Cardiac muscle cell (in vitro differentiated cells and primary cell): ENCODE results near the gene SMIM35. TPM values are rescaled to one million over a fixed set of nuclear protein-coding genes. Genes with fewer than 3 reads are reported as not detected.
A peak's percentile ranks its signal among the peaks of the same experiment; 100 is the strongest.

Experiments
- DNase-seq, 2 donors: peaks; one replicate each; pipeline versions ENCODE4 v3.0.0 to v3.0.0-alpha.2; 2010 to 2017; ENCODE audit warnings: low read depth in 1 of 2, low spot score in 1 of 2
- H3K27ac ChIP-seq: fragments of 200-600 bp; sonication (generic); 2 replicates; pipeline ENCODE4 v1.5.1; 2016
- H3K27me3 ChIP-seq: fragments of 200-600 bp; sonication (generic); 2 replicates; pipeline ENCODE4 v1.6.0; 2016; ENCODE audit warnings: control low read depth
- H3K36me3 ChIP-seq: fragments of 200-600 bp; sonication (generic); 2 replicates; pipeline ENCODE4 v1.5.1; 2016; ENCODE audit warnings: control low read depth
- H3K4me1 ChIP-seq: fragments of 200-600 bp; sonication (generic); 2 replicates; pipeline ENCODE4 v1.8.1; 2017; ENCODE audit warnings: low read depth, mild to moderate bottlenecking, mixed run types
- H3K4me3 ChIP-seq: fragments of 200-600 bp; sonication (generic); 2 replicates; pipeline ENCODE4 v1.5.1; 2016; ENCODE audit warnings: mild to moderate bottlenecking
- H3K9me3 ChIP-seq: fragments of 200-600 bp; sonication (generic); 2 replicates; pipeline ENCODE4 v1.5.1; 2017; ENCODE audit warnings: low read depth, mild to moderate bottlenecking, control low read depth
- polyA plus RNA-seq: library from polyadenylated mRNA; unstranded; fragments of >200 nt; fragmentation: Nextera tagmentation; extraction: Ambion mirVana; gene quantifications from 2 replicates; pipeline ENCODE4 v1.2.1, GENCODE V29; 2016
- total RNA-seq: library from RNA; depleted of rRNA; stranded (reverse); fragments of >200 nt; gene quantifications from 2 replicates; pipeline ENCODE4 v1.2.3, GENCODE V29; 2016
- TF ChIP-seq, protein P1 (sequence below): IDR thresholded peaks from 2 replicates; pipeline ENCODE4 v1.5.1; 2012; ENCODE audit warnings: low read depth, mild to moderate bottlenecking, low read length

The SMIM35 gene
- total and polyA plus RNA-seq, 2 experiments from 2014 or later = not detected

DNA sequence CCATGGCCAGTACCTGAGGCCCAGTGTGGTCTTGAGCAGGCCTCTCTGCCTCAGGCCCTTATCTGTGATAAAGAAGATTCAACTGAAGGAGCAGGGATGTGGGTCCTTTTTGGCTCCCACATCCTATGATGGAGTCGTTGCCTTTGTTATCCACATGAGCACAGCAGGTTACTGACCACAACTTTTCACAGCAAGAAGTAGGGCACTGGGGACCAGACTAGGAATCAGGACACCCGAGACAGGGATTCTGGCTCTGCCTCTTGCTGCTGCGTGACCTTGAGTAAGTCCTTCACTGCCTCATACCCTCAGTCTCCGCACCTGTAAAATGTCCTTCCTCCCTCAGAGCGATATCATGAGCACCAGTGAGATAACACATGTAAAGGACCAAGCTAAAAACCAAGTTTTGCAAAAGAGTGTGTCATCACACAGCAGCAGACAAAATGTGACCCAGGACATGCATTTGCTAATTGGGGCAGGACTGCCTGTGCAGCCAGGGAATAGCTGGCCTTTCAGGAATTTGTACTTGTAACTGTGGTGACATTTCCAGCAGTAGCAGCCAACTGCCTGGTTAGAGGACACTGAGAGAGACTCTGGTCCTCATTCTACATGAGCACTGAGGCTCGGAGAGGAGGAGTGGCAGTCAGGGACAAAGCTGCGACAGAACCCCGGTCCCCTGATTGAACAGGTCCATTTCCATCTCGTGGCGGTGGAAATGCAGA is 13.2 kb upstream of the SMIM35 start:
- TF ChIP-seq, protein P1, sequence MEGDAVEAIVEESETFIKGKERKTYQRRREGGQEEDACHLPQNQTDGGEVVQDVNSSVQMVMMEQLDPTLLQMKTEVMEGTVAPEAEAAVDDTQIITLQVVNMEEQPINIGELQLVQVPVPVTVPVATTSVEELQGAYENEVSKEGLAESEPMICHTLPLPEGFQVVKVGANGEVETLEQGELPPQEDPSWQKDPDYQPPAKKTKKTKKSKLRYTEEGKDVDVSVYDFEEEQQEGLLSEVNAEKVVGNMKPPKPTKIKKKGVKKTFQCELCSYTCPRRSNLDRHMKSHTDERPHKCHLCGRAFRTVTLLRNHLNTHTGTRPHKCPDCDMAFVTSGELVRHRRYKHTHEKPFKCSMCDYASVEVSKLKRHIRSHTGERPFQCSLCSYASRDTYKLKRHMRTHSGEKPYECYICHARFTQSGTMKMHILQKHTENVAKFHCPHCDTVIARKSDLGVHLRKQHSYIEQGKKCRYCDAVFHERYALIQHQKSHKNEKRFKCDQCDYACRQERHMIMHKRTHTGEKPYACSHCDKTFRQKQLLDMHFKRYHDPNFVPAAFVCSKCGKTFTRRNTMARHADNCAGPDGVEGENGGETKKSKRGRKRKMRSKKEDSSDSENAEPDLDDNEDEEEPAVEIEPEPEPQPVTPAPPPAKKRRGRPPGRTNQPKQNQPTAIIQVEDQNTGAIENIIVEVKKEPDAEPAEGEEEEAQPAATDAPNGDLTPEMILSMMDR = no peak
- no peak overlapping the region for H3K4me3 ChIP-seq
- DNase-seq = no peak
- H3K27me3 ChIP-seq = no peaks in the 10 kb centered on the region
- H3K36me3 ChIP-seq = no peaks in the 10 kb centered on the region
- H3K27ac ChIP-seq = no peak overlapping the region
- no peaks in the 10 kb centered on the region for H3K9me3 ChIP-seq
- H3K4me1 ChIP-seq = peaks cover 5% of the 10 kb centered on the region

DNA sequence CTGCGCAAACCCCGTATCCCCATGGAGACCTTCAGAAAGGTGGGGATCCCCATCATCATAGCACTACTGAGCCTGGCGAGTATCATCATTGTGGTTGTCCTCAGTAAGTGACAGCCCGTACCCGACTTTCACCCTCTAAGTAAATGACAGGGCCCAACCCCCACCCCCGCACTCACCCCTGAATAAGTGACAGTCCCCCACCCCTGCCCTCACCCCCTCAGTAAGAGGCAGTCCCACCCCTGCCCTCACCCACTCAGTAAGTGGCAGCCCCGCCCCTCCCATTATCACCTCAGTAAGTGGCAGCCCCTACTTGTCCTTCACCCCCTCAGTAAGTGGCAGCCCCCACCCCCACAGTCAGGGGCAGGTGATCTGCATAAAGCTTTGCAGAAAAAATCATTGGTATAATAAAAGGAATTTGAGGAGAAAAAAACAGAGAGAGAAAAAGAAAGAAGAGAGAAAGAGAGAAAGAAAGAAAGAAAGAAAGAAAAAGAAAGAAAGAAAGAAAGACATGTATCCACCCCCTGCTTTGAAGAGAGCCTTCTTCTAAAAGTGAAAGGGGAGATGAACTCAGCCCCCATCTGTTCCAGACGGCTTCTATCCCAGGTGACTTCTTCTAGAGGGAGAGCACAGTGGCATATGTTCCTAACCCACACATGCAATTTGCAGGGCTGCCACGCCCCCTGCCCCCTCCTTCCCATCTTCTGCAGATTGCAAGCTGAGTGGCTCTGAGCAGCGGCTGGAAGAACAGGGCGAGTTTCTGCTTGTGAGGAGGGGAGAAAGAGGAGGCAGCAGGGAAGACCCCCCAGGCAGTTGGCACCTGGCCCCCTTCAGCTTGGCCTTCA is 12.5 kb upstream of the SMIM35 start:
- Histone ChIP-seq H3K36me3 (no peaks in the 10 kb centered on the region), H3K4me1 (peaks cover 5% of the 10 kb centered on the region), H3K4me3 (no peak overlapping the region), H3K27ac (no peak overlapping the region), H3K27me3 (no peaks in the 10 kb centered on the region), H3K9me3 (no peaks in the 10 kb centered on the region)
- peak in 1 of 2 donors; percentile 33 for DNase-seq
- TF ChIP-seq, protein P1 = no peak

DNA sequence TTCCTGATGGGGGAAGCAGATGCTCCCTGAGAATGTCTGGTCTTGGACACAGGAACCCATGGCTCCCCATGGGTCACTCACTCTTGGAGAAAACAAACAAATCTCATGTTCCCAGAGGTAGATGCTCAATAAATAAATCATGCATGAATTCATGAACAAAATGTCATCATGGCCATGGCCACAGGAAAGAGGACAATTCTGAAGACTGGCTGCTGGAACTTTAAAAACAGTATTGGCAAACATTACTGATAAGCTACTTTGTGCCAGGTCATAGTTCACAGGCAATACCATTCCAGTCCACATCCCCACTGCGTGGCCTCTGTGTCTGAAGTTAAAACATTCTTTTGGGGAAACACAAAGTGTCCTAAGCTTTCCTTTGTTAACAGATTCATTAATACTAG is 9.2 kb upstream of the SMIM35 start:
- DNase-seq = no peak

DNA sequence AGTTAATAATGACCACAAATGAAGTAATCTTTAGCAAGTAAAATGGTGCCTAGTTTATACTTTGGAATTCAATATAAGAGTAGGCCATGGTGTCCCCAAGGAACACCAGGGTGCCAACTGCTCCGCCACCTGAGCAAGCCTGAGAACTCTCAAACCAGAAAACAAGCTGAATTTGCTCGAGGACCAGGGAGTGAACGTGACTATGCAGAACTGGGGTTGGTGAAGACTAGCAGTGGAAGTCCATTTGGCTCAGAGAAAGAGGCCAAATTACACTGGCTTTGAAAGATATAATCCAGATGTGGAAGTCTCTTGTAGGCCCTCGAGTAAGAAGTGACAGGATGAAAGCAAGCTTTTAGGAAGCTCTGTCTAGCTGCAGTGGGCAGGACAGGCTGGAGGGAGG is 8.7 kb upstream of the SMIM35 start:
- H3K36me3 ChIP-seq = no peaks in the 10 kb centered on the region
- DNase-seq = no peak

More for the DNA sequence above, 9.2 kb upstream of the SMIM35 start:
- Histone ChIP-seq H3K27me3 (no peaks in the 10 kb centered on the region), H3K4me1 (peaks cover 2% of the 10 kb centered on the region), H3K36me3 (no peaks in the 10 kb centered on the region), H3K9me3 (no peaks in the 10 kb centered on the region), H3K4me3 (no peak overlapping the region), H3K27ac (no peak overlapping the region)
- TF ChIP-seq, protein P1 = no peak

DNA sequence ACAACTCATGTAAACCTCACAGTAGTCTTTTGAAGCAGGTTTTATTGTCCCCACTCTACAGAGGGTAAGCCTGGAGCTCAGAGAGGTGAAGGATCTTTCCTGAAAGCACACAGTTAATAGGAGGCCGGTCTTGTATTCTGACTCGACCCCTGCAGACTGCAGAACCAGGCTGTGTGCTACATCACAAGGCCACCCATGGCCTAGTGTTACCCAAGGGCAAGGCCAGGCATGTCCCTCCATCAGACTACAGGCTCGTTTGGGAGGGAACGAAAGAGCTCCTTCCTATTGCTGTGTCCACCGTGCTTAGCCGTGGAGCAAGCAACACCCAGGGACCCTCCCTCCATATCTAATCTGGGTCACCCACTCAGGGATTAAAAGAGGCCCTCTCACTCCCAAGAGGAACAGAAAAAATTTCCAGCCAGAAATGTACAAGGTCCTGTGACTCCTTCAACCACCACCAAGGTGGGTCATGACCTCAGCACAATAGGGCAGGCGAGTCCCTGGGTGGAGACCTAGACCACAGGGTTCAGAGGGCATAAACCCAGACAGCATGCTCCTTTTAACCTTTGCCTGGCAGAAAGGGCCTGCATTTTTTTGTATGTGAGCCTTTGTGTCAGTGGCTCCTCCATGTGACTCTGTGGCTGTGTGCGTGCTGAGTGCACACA is 6.3 kb upstream of the SMIM35 start:
- TF ChIP-seq, protein P1 = no peak
- no peaks in the 10 kb centered on the region for H3K4me1 ChIP-seq
- H3K4me3 ChIP-seq = no peak overlapping the region
- H3K9me3 ChIP-seq = no peaks in the 10 kb centered on the region
- no peak overlapping the region for H3K27ac ChIP-seq
- H3K27me3 ChIP-seq = no peaks in the 10 kb centered on the region
- DNase-seq = no peak
- no peaks in the 10 kb centered on the region for H3K36me3 ChIP-seq

More for the DNA sequence above, 8.7 kb upstream of the SMIM35 start:
- TF ChIP-seq, protein P1 = no peak
- Histone ChIP-seq H3K4me3 (no peak overlapping the region), H3K27ac (no peak overlapping the region), H3K9me3 (no peaks in the 10 kb centered on the region), H3K27me3 (no peaks in the 10 kb centered on the region), H3K4me1 (no peaks in the 10 kb centered on the region)
